ENCODE results near the gene FBXO10.
"Not testable (repeated sequence)": the region's sequence is repeated elsewhere in the genome, so short reads cannot be mapped to it uniquely, and the experiment has no call there.

Gene FBXO10

DNA sequence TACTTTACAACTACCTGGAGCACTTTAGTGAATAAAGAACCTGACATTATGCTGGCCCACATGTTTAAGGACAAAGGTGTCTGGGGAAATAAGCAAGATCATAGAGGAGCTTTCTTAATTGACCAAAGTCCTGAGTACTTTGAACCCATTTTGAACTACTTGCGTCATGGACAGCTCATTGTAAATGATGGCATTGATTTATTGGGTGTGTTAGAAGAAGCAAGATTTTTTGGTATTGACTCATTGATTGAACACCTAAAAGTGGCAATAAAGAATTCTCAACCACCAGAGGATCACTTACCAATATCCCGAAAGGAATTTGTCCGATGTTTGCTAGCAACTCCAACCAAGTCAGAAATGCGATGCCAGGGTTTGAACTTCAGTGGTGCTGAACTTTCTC lies 98.7 kb downstream of the FBXO10 start:
- peak; percentile 43 for DNase-seq (ENCODE audit: low read depth)

DNA sequence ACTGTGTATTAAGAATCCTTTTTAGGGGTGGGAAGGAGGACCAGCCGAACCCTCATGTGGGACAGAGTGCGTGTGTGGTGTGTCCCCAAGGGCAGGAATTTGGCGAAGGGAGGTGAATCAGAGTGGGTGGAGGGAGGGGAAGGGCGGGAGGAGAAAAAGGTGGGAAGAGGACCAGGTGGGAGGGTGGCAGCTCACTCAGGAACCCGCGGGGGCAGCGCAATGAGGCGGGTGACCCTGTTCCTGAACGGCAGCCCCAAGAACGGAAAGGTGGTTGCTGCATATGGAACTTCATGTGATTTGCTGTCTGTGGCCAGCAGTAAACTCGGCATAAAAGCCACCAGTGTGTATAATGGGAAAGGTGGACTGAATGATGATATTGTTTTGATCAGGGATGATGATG lies 99.2 kb downstream of the FBXO10 start:
- DNase-seq (ENCODE audit: low read depth) = no peak

DNA sequence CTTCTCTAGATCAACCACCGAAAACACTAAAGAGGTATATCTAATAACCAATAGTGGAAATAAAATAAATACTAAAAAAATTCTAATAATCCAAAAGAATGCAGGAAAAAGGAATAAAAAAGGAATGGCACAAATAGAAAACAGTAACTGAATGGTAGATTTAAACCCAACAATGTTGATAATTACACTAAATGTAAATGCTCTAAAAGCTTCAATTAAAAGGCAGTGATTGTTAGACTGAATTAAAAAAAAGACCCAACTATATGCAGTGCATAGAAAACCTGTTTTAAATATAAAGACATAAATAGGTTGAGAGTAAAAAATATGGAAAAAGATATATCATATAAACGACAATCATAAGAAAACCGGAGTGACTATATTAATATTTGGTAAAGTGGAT lies 101.7 kb downstream of the FBXO10 start:
- no peak for DNase-seq (ENCODE audit: low read depth)

DNA sequence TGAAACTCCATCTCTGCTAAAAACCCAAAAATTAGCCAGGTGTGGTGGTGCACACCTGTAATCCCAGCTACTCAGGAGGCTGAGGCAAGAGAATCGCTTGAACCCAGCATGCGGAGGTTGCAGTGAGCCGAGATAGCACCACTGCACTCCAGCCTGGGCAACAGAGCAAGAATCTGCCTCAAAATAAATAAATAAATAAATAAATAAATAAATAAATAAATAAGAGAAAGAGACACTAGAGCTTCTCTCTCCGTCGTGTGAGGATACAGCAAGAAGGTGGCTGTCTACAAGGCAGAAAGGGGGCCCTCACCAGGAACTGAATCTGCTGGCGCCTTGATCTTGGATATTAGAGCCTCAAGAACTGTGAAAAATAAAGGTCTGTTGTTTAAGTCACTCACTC lies 102.2 kb downstream of the FBXO10 start:
- not testable (repeated sequence) for DNase-seq (ENCODE audit: low read depth)

DNA sequence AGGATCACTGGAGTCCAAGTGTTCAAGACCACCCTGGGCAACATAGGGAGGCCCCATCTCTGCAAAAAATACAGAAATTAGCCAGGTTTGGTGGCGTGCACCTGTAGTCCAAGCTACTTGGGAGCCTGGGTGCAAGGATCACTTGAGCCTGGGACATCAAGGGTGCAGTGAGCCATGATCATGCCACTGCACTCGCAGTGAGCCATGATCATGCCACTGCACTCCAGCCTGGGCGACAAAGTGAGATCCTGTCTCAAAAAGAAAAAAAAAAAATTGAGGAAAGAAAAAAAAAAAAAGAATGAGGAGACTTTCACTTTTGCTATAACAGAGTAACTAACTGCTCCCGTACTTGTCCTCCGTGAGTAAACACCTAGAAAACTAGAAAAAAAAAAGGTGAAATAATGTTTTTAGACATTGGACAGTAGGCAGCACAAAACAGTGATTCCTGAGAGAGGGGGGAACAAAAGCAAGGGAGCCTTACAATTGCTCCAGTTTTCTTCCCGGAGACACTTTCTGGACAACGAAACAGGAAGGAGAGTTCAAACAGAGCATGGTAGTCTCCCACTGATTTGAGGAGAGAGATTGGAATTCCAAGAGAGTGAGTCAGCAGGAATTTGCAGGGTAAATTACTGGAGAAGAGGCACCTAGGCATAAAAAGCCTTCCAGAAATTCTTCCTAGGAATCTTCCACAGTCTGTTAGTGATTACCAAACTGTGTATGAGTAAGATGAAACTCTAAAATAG lies 104.1 kb downstream of the FBXO10 start:
- peak; percentile 99 for DNase-seq (ENCODE audit: low read depth)

GRCh38 chr9:37468620-37469019 lies 107.6 kb downstream of the FBXO10 start:
- DNase-seq (ENCODE audit: low read depth) = no peak

DNA sequence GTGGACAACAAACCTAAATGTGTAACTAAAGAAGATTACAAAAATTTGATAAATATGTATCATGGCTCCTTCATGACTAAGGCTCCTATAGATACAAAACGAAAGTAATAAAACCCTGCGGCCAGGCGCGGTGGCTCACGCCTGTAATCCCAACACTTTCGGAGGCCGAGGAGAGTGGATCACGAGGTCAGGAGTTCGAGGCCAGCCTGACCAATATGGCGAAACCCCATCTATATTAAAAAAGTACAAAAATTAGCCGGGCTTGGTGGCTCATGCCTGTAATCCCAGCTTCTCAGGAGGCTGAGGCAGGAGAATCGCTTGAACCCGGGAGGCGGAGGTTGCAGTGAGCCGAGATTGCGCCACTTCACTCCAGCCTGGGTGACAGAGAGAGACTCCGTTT lies 108.7 kb downstream of the FBXO10 start:
- not testable (repeated sequence) for DNase-seq (ENCODE audit: low read depth)

GRCh38 chr9:37466037-37466709 lies 110.0 kb downstream of the FBXO10 start:
- DNase-seq (ENCODE audit: low read depth) = peak; percentile 90

- DNase-seq (ENCODE audit: low read depth) = peak; percentile 100
These were observed 110.7 kb downstream of the FBXO10 start, which contains the start of gene ZBTB5 for GRCh38 chr9:37465249-37466036. ZBTB5 (minus strand) TSS chr9:37465450; CDS start chr9:37442551, 22,899 bp downstream.

- DNase-seq (ENCODE audit: low read depth) = peak; percentile 82
These were observed 111.5 kb downstream of the FBXO10 start for GRCh38 chr9:37464426-37465248.

- no peak for DNase-seq (ENCODE audit: low read depth)
These were observed 112.2 kb downstream of the FBXO10 start for GRCh38 chr9:37464006-37464405.
